NOMO-1 treated with DMSO at 0.1 percent for 48 hours (cell line): ENCODE data around the gene UBA6.

ENCODE experiments used
- DNase-seq: peaks from one replicate; lab custom pipeline; 2025; ENCODE audit not compliant: unreplicated experiment; lab: John Stamatoyannopoulos, UW

Gene UBA6

DNA sequence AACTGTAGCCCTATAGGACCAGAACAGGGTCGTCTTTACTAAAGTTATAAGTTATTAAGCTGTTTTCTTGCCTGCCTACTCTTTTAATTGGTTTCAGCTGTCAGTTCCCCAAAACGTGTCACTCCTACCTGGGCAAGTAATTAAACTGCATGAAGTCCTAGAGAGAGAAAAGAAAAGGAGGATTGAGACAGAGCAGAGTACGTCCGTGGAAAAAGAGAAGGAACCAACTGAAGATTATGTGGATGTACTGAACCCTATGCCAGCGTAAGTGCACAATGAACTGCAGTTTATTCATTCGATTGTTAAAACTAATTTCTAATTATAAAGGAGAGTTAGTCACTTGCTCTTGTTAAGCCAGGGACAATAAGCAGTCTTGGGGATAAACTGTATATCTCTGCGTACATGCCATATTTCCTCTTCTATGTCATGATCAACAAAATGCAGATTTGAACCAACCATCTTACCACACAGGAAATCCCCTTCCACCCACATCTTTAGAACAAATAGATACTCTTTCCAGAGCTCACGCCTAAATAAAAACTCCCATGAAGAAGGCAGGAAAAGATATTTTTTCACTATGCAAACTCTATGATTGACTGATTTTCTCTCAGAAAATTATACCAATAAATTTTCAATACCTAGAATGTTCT lies 119.6 kb downstream of the UBA6 start:
- DNase-seq = no peak

DNA sequence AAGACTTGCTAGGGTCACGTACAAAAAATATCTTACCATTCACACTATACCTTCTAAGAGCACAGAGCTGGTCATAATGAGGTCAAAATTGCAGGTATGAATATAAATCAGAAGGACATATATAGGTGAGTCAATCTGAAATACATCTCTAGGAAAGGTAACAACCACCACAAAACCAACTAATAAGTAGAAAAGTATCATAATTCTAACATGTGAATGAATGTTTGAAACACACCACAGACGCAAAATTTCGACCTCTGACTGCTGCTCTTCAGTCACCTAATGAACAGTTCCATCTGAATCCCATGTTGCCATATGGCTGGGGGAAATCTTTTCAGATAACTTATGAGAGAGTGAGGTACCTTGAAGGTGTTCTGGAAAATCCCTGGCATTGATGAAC lies 120.4 kb downstream of the UBA6 start:
- DNase-seq = no peak

DNA sequence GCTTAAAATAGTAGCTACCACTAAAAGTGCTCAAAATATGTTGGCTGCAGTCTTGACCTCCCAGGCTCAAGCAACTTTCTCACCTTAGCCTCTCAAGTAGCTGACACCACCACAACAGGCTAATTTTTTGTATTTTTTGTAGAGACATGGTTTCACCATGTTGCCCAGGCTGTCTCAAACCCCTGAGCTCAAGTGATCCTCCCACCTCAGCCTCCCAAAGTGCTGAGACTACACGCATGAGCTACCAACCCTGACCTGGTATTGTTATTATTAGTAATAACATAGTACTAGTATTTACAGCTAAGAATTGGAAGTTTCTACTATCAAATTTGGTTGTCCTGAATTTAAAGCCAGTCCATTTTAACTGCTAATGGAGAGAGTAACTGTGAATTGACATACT lies 124.4 kb downstream of the UBA6 start:
- DNase-seq = no peak

DNA sequence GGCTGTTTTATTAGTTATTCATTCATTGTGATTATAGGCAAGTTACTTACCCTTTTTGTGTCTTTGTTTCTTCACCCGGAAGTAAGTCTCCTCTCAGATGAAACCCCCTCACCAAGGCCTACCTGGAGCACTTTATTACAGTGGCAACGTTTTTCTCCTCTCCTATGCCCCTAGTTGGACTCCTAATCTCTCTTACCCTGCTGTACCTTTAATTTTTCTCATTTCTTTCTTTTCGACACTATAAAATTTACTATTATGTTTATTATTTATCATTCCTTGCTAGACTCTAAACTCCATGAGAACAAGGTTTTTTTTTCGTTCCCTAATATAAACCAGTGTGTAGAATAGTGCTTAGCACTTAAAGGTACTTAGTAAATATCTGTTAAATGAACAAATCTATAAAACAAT lies 124.9 kb downstream of the UBA6 start:
- no peak for DNase-seq

DNA sequence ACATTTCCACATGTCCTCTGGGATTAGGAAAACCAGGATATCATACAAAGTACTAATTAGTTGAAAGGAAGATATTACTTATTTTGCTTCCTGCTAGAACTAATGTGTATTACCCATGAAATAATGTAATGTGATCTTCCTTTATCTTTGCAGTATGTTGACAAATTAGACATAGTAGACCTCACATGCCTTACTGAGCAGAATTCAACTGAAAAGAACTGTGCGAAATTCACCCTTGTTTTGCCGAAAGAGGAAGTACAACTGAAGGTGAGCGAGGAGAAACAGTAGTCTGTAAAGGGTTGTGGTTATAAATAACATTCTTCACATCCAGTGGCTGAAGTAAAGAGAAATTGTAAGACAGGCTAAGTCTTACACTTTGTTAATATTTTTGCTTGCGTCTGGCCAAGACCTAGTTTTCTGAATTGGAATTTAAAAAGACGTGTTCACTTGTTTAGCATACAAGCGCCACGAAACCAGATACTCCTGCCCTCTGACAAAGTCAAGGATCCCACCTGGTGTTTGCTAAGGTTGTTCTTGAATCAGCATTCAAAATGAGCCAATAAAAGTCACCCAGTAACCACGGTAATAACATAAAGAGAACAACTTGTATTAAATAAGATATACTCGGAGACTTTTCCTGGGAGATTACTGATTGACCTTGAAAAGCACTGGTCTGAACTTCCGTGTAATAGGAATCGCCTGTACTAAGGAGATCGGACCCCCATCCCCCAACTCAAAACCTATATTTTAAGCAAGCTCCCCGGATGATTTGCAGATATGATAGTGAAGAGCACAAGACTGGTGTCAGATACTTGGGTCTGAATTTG lies 125.5 kb downstream of the UBA6 start:
- peak; percentile 88 for DNase-seq

DNA sequence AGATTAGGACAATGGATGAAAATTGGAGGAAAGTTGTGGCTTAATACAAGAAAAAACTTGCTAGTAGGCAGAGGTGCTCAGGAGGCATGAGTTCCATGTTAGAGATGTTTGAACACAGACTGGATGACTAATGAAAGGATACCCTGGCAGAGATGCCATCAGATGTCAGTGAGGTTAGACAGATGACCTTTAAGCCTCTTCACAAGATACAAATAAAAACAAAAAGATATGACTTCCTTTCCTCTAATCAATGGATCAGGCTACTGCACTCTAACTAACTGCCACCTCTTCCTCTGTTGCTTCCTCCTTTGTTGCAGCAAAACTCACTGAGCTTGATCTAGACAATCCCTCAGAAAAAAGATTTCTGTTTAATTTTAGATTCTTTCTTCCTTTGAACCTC lies 127.8 kb downstream of the UBA6 start:
- DNase-seq = peak; percentile 15

DNA sequence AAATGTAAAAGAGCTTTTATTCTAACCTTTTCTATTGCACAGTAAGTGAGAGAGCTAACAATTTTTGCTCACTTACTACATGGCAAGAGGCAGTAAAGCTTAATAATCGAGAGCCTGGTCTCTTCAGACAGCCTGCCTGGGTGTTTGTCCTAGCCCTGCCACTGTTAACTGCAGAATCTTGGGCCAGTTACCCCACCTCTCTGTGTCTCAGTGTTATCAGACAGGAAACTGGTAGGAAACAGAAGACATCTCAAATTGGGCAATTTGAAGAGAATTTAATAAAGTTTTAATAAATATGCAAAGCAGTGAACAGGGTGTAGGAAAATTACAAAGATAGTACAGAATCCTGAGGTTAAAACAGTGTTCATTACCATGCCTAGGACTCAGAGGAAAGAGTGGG lies 129.0 kb downstream of the UBA6 start:
- no peak for DNase-seq

DNA sequence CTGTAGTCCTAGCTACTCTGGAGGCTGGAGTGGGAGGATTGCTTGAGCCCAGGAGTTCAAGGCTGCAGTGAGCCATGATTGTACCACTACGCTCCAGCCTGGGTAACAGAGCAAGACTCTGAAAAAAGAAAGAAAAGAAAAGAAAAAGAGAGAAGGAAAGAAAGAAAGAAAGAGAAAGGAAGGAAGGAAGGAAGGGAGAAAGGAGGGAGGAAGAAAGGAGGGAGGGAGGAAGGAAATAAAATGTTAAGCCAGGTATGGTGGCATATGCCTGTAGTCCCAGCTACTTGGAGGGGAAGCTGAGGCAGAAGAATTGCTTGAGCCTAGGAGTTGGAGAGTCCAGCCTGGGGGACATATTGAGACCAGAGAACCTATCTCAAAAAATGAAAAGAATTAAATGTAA lies 130.4 kb downstream of the UBA6 start:
- no peak for DNase-seq

DNA sequence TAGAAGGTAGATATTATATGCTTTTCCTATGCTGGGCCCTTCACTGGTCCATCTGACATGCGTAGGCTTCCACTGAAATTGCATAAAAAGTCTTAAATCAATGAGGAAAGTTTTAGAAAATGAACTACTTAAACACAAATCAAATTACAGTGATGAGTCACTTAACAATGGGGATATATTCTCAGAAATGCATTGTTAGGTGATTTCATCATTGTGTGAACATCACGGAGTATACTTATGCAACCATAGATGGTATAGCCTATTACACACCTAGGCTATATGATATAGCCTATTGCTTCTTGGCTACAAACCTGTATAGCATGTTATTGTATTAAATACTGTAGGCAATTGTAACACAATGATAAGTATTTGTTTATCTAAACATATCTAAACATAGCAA lies 132.1 kb downstream of the UBA6 start:
- peak; percentile 35 for DNase-seq

DNA sequence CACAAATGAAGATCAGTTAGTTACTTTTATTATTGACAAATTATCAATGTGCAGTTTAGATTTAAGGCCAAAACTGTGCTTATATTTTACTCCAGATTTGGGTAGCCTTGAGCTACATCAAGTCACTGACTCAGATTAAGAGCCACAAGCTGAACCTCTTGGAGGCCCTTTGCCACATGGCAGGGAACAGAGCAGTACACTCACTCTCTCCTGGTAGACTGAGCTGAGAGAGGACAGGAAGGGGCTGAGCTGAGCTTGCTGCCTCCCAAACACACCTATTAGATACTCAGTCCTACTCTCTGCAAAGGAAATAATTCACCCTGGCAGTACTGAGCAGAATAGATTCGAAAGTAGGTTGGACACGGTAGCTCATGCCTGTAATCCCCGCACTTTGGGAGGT lies 134.6 kb downstream of the UBA6 start:
- no peak for DNase-seq

DNA sequence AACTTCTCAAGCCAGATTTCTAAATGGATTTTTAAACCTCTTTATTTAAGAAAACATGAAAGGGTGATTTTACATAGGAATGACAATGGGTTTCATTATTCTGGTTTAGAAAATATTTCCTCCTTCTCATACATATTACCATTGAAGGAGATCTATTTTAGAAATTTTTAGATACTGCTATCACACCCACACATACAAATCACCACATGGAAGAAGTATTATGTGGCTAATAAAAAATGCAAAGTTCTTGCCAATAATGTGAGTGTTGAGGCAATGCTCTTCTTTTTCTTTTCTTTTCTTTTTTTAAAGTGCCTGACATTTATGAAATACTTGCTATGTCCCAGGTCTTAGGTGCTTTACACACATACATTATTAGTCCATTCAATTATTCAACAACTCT lies 135.7 kb downstream of the UBA6 start:
- DNase-seq = no peak
